IMR-90 (cell line): Measurements from ENCODE around the gene RIPK4. TPM values are rescaled to one million over a fixed set of nuclear protein-coding genes. Genes with fewer than 3 reads are reported as not detected.

ENCODE experiments used
- ATAC-seq: fragments of 200-7000 bp; cut with Tn5 transposase; 2 replicates; pipeline ENCODE4 v1.9.1; 2020; ENCODE audit warnings: low read depth, mild to moderate bottlenecking, moderate library complexity
- BruUV-seq: library from RNA; stranded (reverse); fragments of 400-500 nt; replicated peaks from 2 replicates; lab custom pipeline; 2021; lab: Mats Ljungman, UMichigan
- CTCF ChIA-PET: fragments of 300-600 bp; formaldehyde crosslinking; extraction: SDS; loops from one replicate; lab custom pipeline; 2021; ENCODE audit warnings: antibody characterized with exemption; lab: Yijun Ruan, JAX
- POLR2A ChIA-PET: fragments of 300-600 bp; sonication (Branson Sonifier 250); formaldehyde crosslinking; loops from one replicate; lab custom pipeline; 2022; ENCODE audit warnings: antibody characterized with exemption; ENCODE audit not compliant: unreplicated experiment; lab: Charles Lee
- DNase-seq: peaks from one replicate; pipeline ENCODE4 v3.0.0; 2013
- H2AFZ ChIP-seq: replicated peaks from 2 replicates; pipeline ENCODE3; 2013; ENCODE audit warnings: low read length, mild to moderate bottlenecking; ENCODE audit not compliant: poor library complexity
- H2AK5ac ChIP-seq: 2 replicates; pipeline ENCODE4 v1.6.1; 2013; ENCODE audit warnings: low read depth, low read length, inconsistent platforms
- H2AK9ac ChIP-seq: replicated peaks from 2 replicates; pipeline ENCODE3; 2013; ENCODE audit warnings: mild to moderate bottlenecking, low read depth, low read length, moderate library complexity; ENCODE audit not compliant: poor library complexity
- H2BK120ac ChIP-seq: 2 replicates; pipeline ENCODE4 v1.6.1; 2013; ENCODE audit warnings: low read depth, low read length, inconsistent platforms
- H2BK15ac ChIP-seq: 3 replicates; pipeline ENCODE4 v1.6.1; 2013; ENCODE audit warnings: low read depth, low read length, inconsistent platforms
- H2BK20ac ChIP-seq: 2 replicates; pipeline ENCODE4 v1.6.1; 2013; ENCODE audit warnings: low read depth, mild to moderate bottlenecking, inconsistent platforms, low read length, moderate library complexity
- H2BK5ac ChIP-seq: 2 replicates; pipeline ENCODE4 v1.6.1; 2013; ENCODE audit warnings: mild to moderate bottlenecking, low read depth, low read length, inconsistent platforms; ENCODE audit not compliant: poor library complexity, severe bottlenecking
- H3K14ac ChIP-seq: replicated peaks from 2 replicates; pipeline ENCODE4 v1.6.1; 2013; ENCODE audit warnings: low read depth, low read length, inconsistent platforms
- H3K18ac ChIP-seq: 2 replicates; pipeline ENCODE4 v1.6.1; 2013; ENCODE audit warnings: low read depth, low read length, control low read depth
- H3K23ac ChIP-seq: 2 replicates; pipeline ENCODE4 v1.6.1; 2013; ENCODE audit warnings: low read depth, low read length, inconsistent platforms
- H3K27ac ChIP-seq: 2 replicates; pipeline ENCODE4 v1.5.1; 2013; ENCODE audit warnings: mild to moderate bottlenecking, control low read depth, low read length; ENCODE audit not compliant: insufficient read depth
- H3K27me3 ChIP-seq: 2 replicates; pipeline ENCODE4 v1.6.1; 2013; ENCODE audit warnings: low read length; ENCODE audit not compliant: control insufficient read depth, insufficient read depth
- H3K36me3 ChIP-seq: 2 replicates; pipeline ENCODE4 v1.6.1; 2013; ENCODE audit warnings: low read length, mixed read lengths; ENCODE audit not compliant: control insufficient read depth, insufficient read depth
- H3K4ac ChIP-seq: 2 replicates; pipeline ENCODE4 v1.6.1; 2013; ENCODE audit warnings: low read depth, low read length, inconsistent platforms
- H3K4me1 ChIP-seq: 2 replicates; pipeline ENCODE4 v1.6.1; 2013; ENCODE audit warnings: low read length, mixed read lengths; ENCODE audit not compliant: control insufficient read depth, insufficient read depth
- H3K4me2 ChIP-seq: 2 replicates; pipeline ENCODE4 v1.6.1; 2013; ENCODE audit warnings: low read depth, mild to moderate bottlenecking, control low read depth, low read length, moderate library complexity
- H3K4me3 ChIP-seq: 2 replicates; pipeline ENCODE4 v1.5.1; 2013; ENCODE audit warnings: low read depth, mild to moderate bottlenecking, control low read depth, low read length, moderate library complexity; ENCODE audit not compliant: insufficient read depth
- H3K56ac ChIP-seq: 2 replicates; pipeline ENCODE4 v1.6.1; 2013; ENCODE audit warnings: low read length, inconsistent platforms; ENCODE audit not compliant: insufficient read depth; ENCODE audit errors: extremely low read depth
- H3K79me1 ChIP-seq, 2 experiments: 2 replicates each; pipeline ENCODE4 v1.6.1; 2013; ENCODE audit warnings: low read length in 2 of 2, inconsistent platforms in 1 of 2, low read depth in 1 of 2
- H3K9ac ChIP-seq: 2 replicates; pipeline ENCODE4 v1.6.1; 2013; ENCODE audit warnings: low read depth, low read length, control low read depth
- H3K9me1 ChIP-seq: 2 replicates; pipeline ENCODE4 v1.6.1; 2013; ENCODE audit warnings: low read length, inconsistent platforms; ENCODE audit not compliant: insufficient read depth
- H3K9me3 ChIP-seq: 2 replicates; pipeline ENCODE4 v1.6.1; 2013; ENCODE audit warnings: low read length; ENCODE audit not compliant: control insufficient read depth, insufficient read depth
- H4K20me1 ChIP-seq: 2 replicates; pipeline ENCODE4 v1.6.1; 2013; ENCODE audit warnings: low read length, inconsistent platforms; ENCODE audit not compliant: insufficient read depth
- H4K5ac ChIP-seq: 2 replicates; pipeline ENCODE4 v1.6.1; 2013; ENCODE audit warnings: mild to moderate bottlenecking, low read depth, low read length, control low read depth
- H4K8ac ChIP-seq, 2 experiments: 2 replicates each; pipeline ENCODE4 v1.6.1; 2013; ENCODE audit warnings: low read depth in 2 of 2, low read length in 2 of 2, control low read depth in 1 of 2, inconsistent platforms in 1 of 2
- H4K91ac ChIP-seq: 2 replicates; pipeline ENCODE4 v1.6.1; 2013; ENCODE audit warnings: low read depth, low read length, inconsistent platforms; ENCODE audit not compliant: insufficient read depth
- BHLHE40 ChIP-seq: fragments of 150-350 bp; IDR thresholded peaks from 2 replicates; pipeline ENCODE4 v1.6.1; 2016; ENCODE audit warnings: mild to moderate bottlenecking, low read depth, low read length
- CEBPB ChIP-seq: IDR thresholded peaks from 2 replicates; pipeline ENCODE4 v1.6.1; 2012; ENCODE audit warnings: low read depth, low read length, improper control_type of control experiment
- CHD1 ChIP-seq: IDR thresholded peaks from 2 replicates; pipeline ENCODE4 v1.6.1; 2012; ENCODE audit warnings: low read depth, low read length, improper control_type of control experiment
- CTCF ChIP-seq: conservative IDR thresholded peaks from 2 replicates; pipeline ENCODE4 v1.5.1; 2012; ENCODE audit warnings: mild to moderate bottlenecking, low read depth, low read length, improper control_type of control experiment
- ELK1 ChIP-seq: fragments of 150-350 bp; IDR thresholded peaks from 2 replicates; pipeline ENCODE4 v1.6.1; 2016; ENCODE audit warnings: low read depth, mild to moderate bottlenecking, low read length, moderate library complexity, borderline replicate concordance
- FOS ChIP-seq: fragments of 150-350 bp; IDR thresholded peaks from 2 replicates; pipeline ENCODE4 v1.6.1; 2016; ENCODE audit warnings: low read depth, low read length
- MAFK ChIP-seq: IDR thresholded peaks from 2 replicates; pipeline ENCODE4 v1.6.1; 2012; ENCODE audit warnings: low read depth, low read length, improper control_type of control experiment
- MXI1 ChIP-seq: IDR thresholded peaks from 2 replicates; pipeline ENCODE4 v1.6.1; 2012; ENCODE audit warnings: low read depth, mild to moderate bottlenecking, low read length, moderate library complexity, borderline replicate concordance
- NFE2L2 ChIP-seq: fragments of 150-350 bp; IDR thresholded peaks from 2 replicates; pipeline ENCODE4 v1.6.1; 2016; ENCODE audit warnings: low read depth, mild to moderate bottlenecking, low read length
- POLR2A ChIP-seq: IDR thresholded peaks from 2 replicates; pipeline ENCODE4 v1.6.1; 2012; ENCODE audit warnings: mild to moderate bottlenecking, low read depth, low read length
- RAD21 ChIP-seq: IDR thresholded peaks from 2 replicates; pipeline ENCODE4 v1.6.1; 2012; ENCODE audit warnings: low read length, improper control_type of control experiment
- RCOR1 ChIP-seq: IDR thresholded peaks from 2 replicates; pipeline ENCODE4 v1.6.1; 2012; ENCODE audit warnings: mild to moderate bottlenecking, low read length, improper control_type of control experiment; ENCODE audit not compliant: insufficient replicate concordance
- RFX5 ChIP-seq: IDR thresholded peaks from 2 replicates; pipeline ENCODE4 v1.8.0; 2012; ENCODE audit warnings: low read depth, mild to moderate bottlenecking, low read length, moderate library complexity
- SMC3 ChIP-seq: fragments of 150-350 bp; IDR thresholded peaks from 2 replicates; pipeline ENCODE4 v1.6.1; 2016; ENCODE audit warnings: low read depth, mild to moderate bottlenecking, antibody characterized with exemption, low read length, moderate library complexity
- USF2 ChIP-seq: fragments of 150-350 bp; IDR thresholded peaks from 2 replicates; pipeline ENCODE4 v1.6.1; 2017; ENCODE audit warnings: mild to moderate bottlenecking, antibody characterized with exemption, low read length, low read depth
- WGBS, 2 experiments: methylation state at CpG; one replicate each; pipeline versions ENCODE4 v1.1.5 to v1.1.7; 2013; ENCODE audit warnings: missing lambda C conversion rate in 2 of 2; ENCODE audit not compliant: insufficient read length in 1 of 2; ENCODE audit errors: extremely low coverage in 2 of 2; 5-methylcytosine and 5-hydroxymethylcytosine counted together
- dilution Hi-C: fragments of 300-500 bp; cut with HindIII; formaldehyde crosslinking; loops from one replicate; pipeline ENCODE4 v1.14.3; 2018; ENCODE audit warnings: low sequenced_read_pairs; ENCODE audit not compliant: unreplicated experiment
- in situ Hi-C: fragments of 300-500 bp; cut with MboI; formaldehyde crosslinking; loops from 3 replicates; pipeline ENCODE4 v1.14.3; 2019; ENCODE audit warnings: low sequenced_read_pairs, inconsistent platforms, mixed read lengths
- intact Hi-C: fragments of 100-400 bp; cut with micrococcal nuclease; formaldehyde crosslinking; loops from 2 replicates; pipeline ENCODE4 v1.10.0; 2022
- polyA plus RNA-seq, 3 experiments: library from polyadenylated mRNA; depleted of rRNA; stranded (reverse); fragments of >200 nt; gene quantifications; 2 replicates each; pipeline ENCODE4 v1.2.3, GENCODE V29; 2012; ENCODE audit warnings: low replicate concordance in 1 of 3
- total RNA-seq: library from RNA; depleted of rRNA; stranded (reverse); fragments of >200 nt; gene quantifications from 2 replicates; pipeline ENCODE4 v1.2.3, GENCODE V29; 2012

The RIPK4 gene
- total and polyA plus RNA-seq, 2 of the 4 experiments (the other 2 are of a cell fraction), result under 0.01 to 0.03 TPM

- POLR2A ChIA-PET, result no interaction called here
- H3K79me1 ChIP-seq, result no peaks in the 10 kb centered on the region
- H3K4me1 ChIP-seq, result no peaks in the 10 kb centered on the region
- no peak for DNase-seq
- no peak overlapping the region for H4K8ac ChIP-seq
- no peak overlapping the region for H2AK9ac ChIP-seq
- intact Hi-C loops (no loop called here), in situ Hi-C loops (no loop called here), dilution Hi-C loops (no loop called here)
- no peak overlapping the region for H3K4me3 ChIP-seq
- H2BK120ac ChIP-seq, result no peak overlapping the region
- TF ChIP-seq CHD1 (no peak), FOS (no peak), RAD21 (no peak), SMC3 (no peak), RFX5 (no peak), CTCF (no peak), NFE2L2 (no peak), MXI1 (no peak), ELK1 (no peak), USF2 (no peak), RCOR1 (no peak), MAFK (no peak), CEBPB (no peak), POLR2A (no peak), BHLHE40 (no peak)
- no peak for ATAC-seq
- H3K36me3 ChIP-seq, result no peaks in the 10 kb centered on the region
- H3K9me1 ChIP-seq, result no peaks in the 10 kb centered on the region
- peaks cover 41% of the 10 kb centered on the region for H3K27me3 ChIP-seq
- H3K9ac ChIP-seq, result no peak overlapping the region
- H3K27ac ChIP-seq, result no peak overlapping the region
- H4K20me1 ChIP-seq, result no peaks in the 10 kb centered on the region
- no peak overlapping the region for H4K91ac ChIP-seq
- H3K4me2 ChIP-seq, result no peak overlapping the region
- no peak overlapping the region for H4K5ac ChIP-seq
- no peak overlapping the region for H3K23ac ChIP-seq
- H2AFZ ChIP-seq, result no peak overlapping the region
- H3K18ac ChIP-seq, result no peak overlapping the region
- CTCF ChIA-PET, result interaction anchor here (0.5 kb wide), 1 partner anchor 71 kb away, joined by 3 read pairs; no protein-coding TSS in a partner anchor
- no peak overlapping the region for H2AK5ac ChIP-seq
- H2BK5ac ChIP-seq, result no peak overlapping the region
- no peak overlapping the region for H3K4ac ChIP-seq
- BruUV-seq, result no TSS peak
- no peak overlapping the region for H2BK20ac ChIP-seq
- H3K9me3 ChIP-seq, result no peaks in the 10 kb centered on the region
- H2BK15ac ChIP-seq, result no peak overlapping the region
- no CpG with 5 or more reads among the region's 2 CpGs for WGBS, 2 experiments
- H3K56ac ChIP-seq, result no peak overlapping the region
- no peak overlapping the region for H3K14ac ChIP-seq
Observed at GRCh38 chr21:41720250-41720649, 46.6 kb downstream of the RIPK4 start.
